SK-N-MC (cell line): ENCODE data around the gene PAK5.

Source experiments
- EZH2 ChIP-seq: fragments of 200-600 bp; sonication (generic); IDR thresholded peaks from one replicate; pipeline ENCODE4 v1.6.1; 2017; ENCODE audit warnings: antibody characterized with exemption
- FOXP2 ChIP-seq: optimal IDR thresholded peaks from 2 replicates; pipeline ENCODE3; 2011; ENCODE audit warnings: mild to moderate bottlenecking, moderate library complexity; ENCODE audit not compliant: insufficient read depth; ENCODE audit errors: extremely low read length, control extremely low read depth
- POLR2AphosphoS5 ChIP-seq: IDR thresholded peaks from 2 replicates; pipeline ENCODE4 v1.6.1; 2012; ENCODE audit warnings: mild to moderate bottlenecking, low read depth, low read length, borderline replicate concordance

DNA sequence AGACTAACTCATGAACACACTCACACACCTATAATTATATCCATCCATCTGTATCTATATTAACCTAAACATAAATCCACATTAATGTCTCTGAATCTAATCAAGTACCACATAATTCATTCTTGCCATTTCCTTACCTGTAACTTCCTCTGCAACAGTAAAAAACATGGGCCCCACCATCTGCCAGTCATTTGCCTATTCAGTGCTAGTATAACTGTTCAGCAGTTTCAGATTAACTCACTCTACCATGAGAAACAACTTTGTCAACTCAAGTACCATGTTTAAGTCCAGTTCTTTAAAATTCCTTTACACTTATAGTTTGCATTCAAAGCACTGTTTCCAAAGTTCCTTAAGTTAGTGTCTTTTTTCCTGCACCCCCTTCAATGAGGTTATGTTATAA is 255.7 kb downstream of the PAK5 start:
- TF ChIP-seq POLR2AphosphoS5 (no peak), EZH2 (no peak), FOXP2 (no peak)
